Measurements from ENCODE around the gene ATP11A. TPM values are rescaled to one million over a fixed set of nuclear protein-coding genes. Genes with fewer than 3 reads are reported as not detected.

Gene ATP11A
- total and polyA plus RNA-seq, 10 of the 15 experiments (the other 5 are each of a cell fraction or from before 2014, with no cell fraction given) = 1.4 to 69.6 (median 14.4) TPM

DNA sequence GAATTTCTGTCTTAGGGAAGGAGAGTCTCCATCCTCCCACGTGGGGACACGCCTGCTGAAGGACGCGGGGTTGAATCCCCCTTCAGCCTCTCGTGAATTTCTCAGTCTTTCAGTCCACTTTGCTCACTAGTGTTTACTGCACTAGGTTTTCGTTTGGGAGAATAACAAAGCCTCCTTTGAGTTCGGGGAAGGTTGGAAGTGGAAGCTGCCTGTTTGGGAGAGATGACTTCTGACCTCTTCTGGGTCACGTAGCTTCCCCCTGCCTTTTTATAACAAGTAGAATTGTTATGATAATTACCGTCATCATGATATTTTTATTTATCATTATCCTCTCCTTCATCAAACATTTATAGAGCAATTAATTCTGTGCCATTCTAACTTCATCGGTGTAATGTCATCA is 60.7 kb downstream of the ATP11A start (continued):
- TF ChIP-seq, protein P1, sequence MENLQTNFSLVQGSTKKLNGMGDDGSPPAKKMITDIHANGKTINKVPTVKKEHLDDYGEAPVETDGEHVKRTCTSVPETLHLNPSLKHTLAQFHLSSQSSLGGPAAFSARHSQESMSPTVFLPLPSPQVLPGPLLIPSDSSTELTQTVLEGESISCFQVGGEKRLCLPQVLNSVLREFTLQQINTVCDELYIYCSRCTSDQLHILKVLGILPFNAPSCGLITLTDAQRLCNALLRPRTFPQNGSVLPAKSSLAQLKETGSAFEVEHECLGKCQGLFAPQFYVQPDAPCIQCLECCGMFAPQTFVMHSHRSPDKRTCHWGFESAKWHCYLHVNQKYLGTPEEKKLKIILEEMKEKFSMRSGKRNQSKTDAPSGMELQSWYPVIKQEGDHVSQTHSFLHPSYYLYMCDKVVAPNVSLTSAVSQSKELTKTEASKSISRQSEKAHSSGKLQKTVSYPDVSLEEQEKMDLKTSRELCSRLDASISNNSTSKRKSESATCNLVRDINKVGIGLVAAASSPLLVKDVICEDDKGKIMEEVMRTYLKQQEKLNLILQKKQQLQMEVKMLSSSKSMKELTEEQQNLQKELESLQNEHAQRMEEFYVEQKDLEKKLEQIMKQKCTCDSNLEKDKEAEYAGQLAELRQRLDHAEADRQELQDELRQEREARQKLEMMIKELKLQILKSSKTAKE (IDR thresholded peaks at IDR 0.05; ENCODE audit: low read depth, poor library complexity, severe bottlenecking) = no peak
- TF ChIP-seq RFX5 (IDR thresholded peaks at IDR 0.05; ENCODE audit: low read depth, low read length) = no peak
- no peak for TF ChIP-seq HDAC6 (IDR thresholded peaks at IDR 0.05; ENCODE audit: unreplicated experiment)
- TF ChIP-seq SP1 (IDR thresholded peaks at IDR 0.05; ENCODE audit: low read depth, low read length) = no peak

DNA sequence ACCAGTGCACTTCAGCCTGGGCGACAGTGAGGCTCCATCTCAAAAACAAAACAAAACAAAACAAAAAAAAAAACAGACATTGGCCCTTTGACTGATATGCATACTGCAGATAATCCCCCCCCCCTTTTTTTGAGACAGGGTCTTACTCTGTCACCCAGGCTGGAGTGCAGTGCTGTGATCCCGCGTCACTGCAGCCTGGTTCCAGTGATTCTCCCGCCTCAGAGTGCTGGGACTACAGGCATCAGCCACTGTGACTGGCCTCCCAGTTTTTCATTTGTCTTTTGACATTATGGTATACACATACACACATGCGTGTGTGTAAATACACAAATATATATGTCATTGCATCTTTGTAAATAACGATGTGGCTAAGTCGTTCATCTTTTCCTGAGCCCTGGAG is 61.8 kb downstream of the ATP11A start:
- in situ Hi-C loops (cut with MboI) = no loop called here
- Histone ChIP-seq H3K9ac (ENCODE audit: control insufficient read depth, insufficient read depth, low read length) (no peak overlapping the region), H3K27me3 (replicated peaks in 1 of 2; ENCODE audit: control insufficient read depth in 2 of 2, insufficient read depth in 2 of 2, low read length in 1 of 2) (no peaks in the 10 kb centered on the region), H3K79me2 (ENCODE audit: control insufficient read depth, insufficient read depth, low read length) (peaks cover 1% of the 10 kb centered on the region; the same call in 1 of the 2 replicates), H3K27ac (ENCODE audit: control insufficient read depth, insufficient read depth) (no peak overlapping the region), H2AFZ (ENCODE audit: control insufficient read depth, low read depth, low read length) (no peak overlapping the region), H3K4me3 (no peak overlapping the region), H3K36me3 (ENCODE audit: control insufficient read depth in 2 of 2, insufficient read depth in 2 of 2, low read length in 1 of 2) (peaks cover 0 to 5% of the 10 kb centered on the region in 2 experiments; a peak in 2 of 4 replicates), H3K9me3 (replicated peaks; ENCODE audit: control insufficient read depth, insufficient read depth, low read length) (no peaks in the 10 kb centered on the region; the same call in 2 of the 3 replicates), H3K4me2 (ENCODE audit: control insufficient read depth, insufficient read depth) (no peak overlapping the region), H4K20me1 (ENCODE audit: control insufficient read depth, insufficient read depth) (no peaks in the 10 kb centered on the region), H3K4me1 (ENCODE audit: control insufficient read depth, insufficient read depth, low read length) (no peaks in the 10 kb centered on the region)
- WGBS (ENCODE audit: insufficient coverage, insufficient replicate concordance, low lambda C conversion rate, missing lambda C conversion rate) = 98% methylated on average over 7 of the region's 7 CpGs
- BruUV-seq (replicated peaks) = no TSS peak
- SMC1A ChIA-PET (ENCODE audit: uncharacterized antibody, unreplicated experiment) = no interaction called here
- DNase-seq (ENCODE audit: low read depth, low spot score) (no peak), ATAC-seq (no peak), FAIRE-seq (no peak)
- POLR2A ChIA-PET = no interaction called here
- RAD21 ChIA-PET (ENCODE audit: unreplicated experiment) = no interaction called here
- CTCF ChIA-PET = no interaction called here
- intact Hi-C loops (cut with micrococcal nuclease; ENCODE audit: unreplicated experiment) = no loop called here
- no peak for TF ChIP-seq LARP7 (IDR thresholded peaks at IDR 0.05)
- no peak for TF ChIP-seq PML (IDR thresholded peaks at IDR 0.05; ENCODE audit: low read length)
- TF ChIP-seq, protein P2, sequence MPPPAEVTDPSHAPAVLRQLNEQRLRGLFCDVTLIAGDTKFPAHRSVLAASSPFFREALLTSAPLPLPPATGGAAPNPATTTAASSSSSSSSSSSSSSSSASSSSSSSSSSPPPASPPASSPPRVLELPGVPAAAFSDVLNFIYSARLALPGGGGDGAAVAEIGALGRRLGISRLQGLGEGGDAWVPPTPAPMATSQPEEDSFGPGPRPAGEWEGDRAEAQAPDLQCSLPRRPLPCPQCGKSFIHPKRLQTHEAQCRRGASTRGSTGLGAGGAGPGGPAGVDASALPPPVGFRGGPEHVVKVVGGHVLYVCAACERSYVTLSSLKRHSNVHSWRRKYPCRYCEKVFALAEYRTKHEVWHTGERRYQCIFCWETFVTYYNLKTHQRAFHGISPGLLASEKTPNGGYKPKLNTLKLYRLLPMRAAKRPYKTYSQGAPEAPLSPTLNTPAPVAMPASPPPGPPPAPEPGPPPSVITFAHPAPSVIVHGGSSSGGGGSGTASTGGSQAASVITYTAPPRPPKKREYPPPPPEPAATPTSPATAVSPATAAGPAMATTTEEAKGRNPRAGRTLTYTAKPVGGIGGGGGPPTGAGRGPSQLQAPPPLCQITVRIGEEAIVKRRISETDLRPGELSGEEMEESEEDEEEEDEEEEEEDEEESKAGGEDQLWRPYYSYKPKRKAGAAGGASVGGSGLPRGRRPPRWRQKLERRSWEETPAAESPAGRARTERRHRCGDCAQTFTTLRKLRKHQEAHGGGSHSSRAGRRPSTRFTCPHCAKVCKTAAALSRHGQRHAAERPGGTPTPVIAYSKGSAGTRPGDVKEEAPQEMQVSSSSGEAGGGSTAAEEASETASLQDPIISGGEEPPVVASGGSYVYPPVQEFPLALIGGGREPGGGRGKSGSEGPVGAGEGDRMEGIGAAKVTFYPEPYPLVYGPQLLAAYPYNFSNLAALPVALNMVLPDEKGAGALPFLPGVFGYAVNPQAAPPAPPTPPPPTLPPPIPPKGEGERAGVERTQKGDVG (CRISPR knock-in tag; IDR thresholded peaks at IDR 0.05) = no peak
- no peak for TF ChIP-seq RCOR1 (conservative IDR thresholded peaks at IDR 0.05; ENCODE audit: low read depth, low read length)
- no peak for TF ChIP-seq PAX8 (IDR thresholded peaks at IDR 0.05)
- TF ChIP-seq, protein P3, sequence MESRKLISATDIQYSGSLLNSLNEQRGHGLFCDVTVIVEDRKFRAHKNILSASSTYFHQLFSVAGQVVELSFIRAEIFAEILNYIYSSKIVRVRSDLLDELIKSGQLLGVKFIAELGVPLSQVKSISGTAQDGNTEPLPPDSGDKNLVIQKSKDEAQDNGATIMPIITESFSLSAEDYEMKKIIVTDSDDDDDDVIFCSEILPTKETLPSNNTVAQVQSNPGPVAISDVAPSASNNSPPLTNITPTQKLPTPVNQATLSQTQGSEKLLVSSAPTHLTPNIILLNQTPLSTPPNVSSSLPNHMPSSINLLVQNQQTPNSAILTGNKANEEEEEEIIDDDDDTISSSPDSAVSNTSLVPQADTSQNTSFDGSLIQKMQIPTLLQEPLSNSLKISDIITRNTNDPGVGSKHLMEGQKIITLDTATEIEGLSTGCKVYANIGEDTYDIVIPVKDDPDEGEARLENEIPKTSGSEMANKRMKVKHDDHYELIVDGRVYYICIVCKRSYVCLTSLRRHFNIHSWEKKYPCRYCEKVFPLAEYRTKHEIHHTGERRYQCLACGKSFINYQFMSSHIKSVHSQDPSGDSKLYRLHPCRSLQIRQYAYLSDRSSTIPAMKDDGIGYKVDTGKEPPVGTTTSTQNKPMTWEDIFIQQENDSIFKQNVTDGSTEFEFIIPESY (IDR thresholded peaks at IDR 0.05) = no peak
- TF ChIP-seq CHD1 (IDR thresholded peaks at IDR 0.05; ENCODE audit: low read depth, low read length) = no peak
- no peak for TF ChIP-seq TCF12 (IDR thresholded peaks at IDR 0.05; ENCODE audit: low read depth, low read length)
- TF ChIP-seq SMARCA5 (IDR thresholded peaks at IDR 0.05) = no peak
- no peak for TF ChIP-seq CEBPB (IDR thresholded peaks at IDR 0.05; ENCODE audit: borderline replicate concordance in 1 of 2, low read depth in 2 of 2, low read length in 2 of 2)
- TF ChIP-seq, protein P4, sequence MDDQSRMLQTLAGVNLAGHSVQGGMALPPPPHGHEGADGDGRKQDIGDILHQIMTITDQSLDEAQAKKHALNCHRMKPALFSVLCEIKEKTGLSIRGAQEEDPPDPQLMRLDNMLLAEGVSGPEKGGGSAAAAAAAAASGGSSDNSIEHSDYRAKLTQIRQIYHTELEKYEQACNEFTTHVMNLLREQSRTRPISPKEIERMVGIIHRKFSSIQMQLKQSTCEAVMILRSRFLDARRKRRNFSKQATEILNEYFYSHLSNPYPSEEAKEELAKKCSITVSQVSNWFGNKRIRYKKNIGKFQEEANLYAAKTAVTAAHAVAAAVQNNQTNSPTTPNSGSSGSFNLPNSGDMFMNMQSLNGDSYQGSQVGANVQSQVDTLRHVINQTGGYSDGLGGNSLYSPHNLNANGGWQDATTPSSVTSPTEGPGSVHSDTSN (IDR thresholded peaks at IDR 0.05; ENCODE audit: insufficient replicate concordance, low read depth, low read length) = no peak
- no peak for TF ChIP-seq MYC (IDR thresholded peaks at IDR 0.05; ENCODE audit: insufficient read depth, insufficient read length, insufficient replicate concordance, low read length, severe bottlenecking)

Measured in GM12878 (cell line).